DMS 273 treated with DMSO at 0.1 percent for 48 hours (cell line): ENCODE results near the gene PFN3.

Experiments used
- DNase-seq: peaks from one replicate; lab custom pipeline; 2025; lab: John Stamatoyannopoulos, UW

The PFN3 gene, protein sequence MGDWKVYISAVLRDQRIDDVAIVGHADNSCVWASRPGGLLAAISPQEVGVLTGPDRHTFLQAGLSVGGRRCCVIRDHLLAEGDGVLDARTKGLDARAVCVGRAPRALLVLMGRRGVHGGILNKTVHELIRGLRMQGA

GRCh38 chr5:177399997-177400868 lies at the start of gene PFN3:
TSS of gene PFN3 (minus strand) at chr5:177400661. CDS start at chr5:177400576, 85 bp downstream.
- DNase-seq: no peak

DNA sequence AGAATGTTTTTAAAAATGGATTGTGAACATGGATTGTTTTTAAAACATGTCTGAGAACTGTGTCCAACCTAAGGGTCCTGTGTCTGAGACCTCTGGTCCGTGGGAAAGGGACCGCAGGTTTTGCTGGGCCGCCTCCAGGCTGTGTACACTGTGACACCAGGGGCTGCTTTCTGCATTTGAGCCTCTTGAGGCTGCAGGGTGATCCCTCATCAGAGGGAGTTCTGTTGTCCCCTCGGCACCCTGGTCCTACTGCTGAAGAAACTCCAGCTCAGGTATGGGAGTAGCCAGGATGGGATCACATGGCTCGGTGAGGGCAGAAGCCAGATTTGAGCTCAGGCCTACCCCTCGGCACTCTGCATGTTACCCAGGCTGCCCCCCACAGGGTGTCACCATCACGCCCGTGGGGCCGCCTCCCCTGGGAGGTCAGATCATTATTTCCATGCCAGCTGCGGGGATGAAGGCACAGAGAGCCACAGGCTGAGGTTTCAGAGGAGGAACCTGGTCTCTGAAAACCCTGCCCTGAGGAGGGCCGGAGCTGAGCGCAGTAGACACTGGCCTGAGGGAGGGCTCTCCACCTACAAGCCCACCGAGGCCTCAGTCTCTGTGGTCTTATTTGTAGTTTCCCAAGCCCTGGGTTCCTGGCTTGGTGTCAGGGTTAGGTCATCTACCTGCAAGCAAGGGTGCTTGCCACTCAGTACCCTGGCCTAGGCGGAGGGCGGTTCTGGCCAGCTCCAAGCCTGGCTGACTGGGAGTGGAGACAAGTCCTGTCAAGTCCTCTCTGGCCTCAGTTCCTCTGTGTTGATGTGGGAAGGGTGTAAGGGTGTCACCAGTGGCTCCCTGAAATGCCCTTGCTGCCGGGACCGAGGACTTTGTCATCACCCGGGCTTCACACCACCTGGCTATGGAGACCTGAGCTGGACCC lies 48.9 kb upstream of the PFN3 start:
- no peak for DNase-seq

- no peak for DNase-seq
These were observed 47.9 kb upstream of the PFN3 start for GRCh38 chr5:177448244-177448950.

- DNase-seq: no peak
These were observed 47.3 kb upstream of the PFN3 start for GRCh38 chr5:177447611-177448243.

DNA sequence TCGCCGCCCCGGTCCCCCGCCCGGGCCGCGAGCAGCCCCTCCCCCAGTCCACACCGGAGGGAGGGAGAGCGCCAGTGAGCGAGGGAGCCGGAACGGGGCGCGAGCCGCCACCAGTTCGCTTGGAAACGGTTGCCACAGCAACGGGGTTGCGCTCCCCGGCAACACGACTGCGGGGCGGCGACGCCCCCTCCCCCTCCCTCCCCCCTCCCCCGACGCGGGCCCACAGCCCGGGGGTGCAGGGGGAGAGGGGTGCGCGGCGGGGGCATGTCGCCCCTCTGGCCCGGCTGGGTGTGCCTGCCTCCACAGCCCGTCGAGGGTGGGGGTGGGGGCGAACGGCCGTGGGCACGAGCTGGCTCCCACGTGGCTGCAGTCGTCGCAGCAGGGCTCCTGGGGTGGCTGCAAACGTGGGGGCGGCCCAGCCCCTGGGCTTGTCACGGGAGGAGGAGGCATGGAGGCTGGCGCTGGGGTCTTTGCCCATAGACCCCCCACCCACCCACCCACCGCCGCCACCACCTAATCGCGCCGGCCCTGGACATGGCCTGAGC lies 46.7 kb upstream of the PFN3 start:
- DNase-seq: no peak

DNA sequence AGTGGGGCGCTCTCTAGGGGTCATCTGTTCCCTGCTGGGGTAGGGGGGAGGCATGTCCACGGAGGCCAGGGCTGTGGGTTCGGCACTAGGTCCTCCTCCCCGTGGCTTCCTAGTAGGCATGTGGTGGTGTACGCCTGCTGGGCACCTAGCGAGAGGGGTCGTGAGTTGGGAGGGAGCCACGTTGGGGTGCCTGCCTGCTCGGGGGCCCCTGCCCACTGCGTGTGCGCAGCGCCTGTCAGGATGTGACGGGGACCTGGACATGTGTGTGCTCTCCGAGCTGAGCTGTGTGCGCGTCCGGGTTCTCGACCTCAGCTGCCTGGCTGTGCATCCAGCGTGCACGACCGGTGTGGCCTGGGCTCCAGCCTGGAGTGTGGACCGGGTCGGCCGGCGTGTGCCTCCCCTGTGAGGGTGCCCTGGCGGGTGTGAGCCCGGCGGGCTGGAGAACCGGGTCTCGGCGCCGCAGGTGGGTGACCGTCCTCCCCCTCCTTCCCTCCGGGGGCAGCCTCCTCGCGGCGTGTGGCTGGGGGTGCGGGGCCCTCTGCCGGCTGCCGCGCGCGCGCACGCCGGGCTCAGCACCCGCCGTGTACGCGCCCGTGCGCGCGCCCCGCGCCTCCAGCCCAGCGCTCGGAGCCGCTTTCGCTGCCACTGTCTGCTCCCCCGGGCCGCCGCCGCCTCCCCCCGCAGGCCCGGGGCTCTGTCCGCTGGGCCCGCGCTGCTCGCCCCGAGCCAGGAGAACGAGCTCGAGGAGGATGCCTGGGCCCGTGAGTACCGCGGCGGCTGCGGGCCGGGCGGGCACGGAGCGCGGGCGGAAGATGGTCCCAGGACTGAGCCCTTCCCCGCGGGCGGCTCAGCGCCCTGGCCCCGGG lies 46.0 kb upstream of the PFN3 start, which contains the start of gene PRR7:
TSS of gene PRR7 (plus strand) at position 615 of the 866 bp plus-strand sequence. CDS start 8,254 bp downstream, outside the sequence.
- peak; percentile 49 for DNase-seq

- DNase-seq: no peak
These were observed 45.4 kb upstream of the PFN3 start for GRCh38 chr5:177445917-177446199.

- no peak for DNase-seq
These were observed 44.8 kb upstream of the PFN3 start for GRCh38 chr5:177445052-177445916.

- DNase-seq: no peak
These were observed 43.9 kb upstream of the PFN3 start for GRCh38 chr5:177444106-177445051.

DNA sequence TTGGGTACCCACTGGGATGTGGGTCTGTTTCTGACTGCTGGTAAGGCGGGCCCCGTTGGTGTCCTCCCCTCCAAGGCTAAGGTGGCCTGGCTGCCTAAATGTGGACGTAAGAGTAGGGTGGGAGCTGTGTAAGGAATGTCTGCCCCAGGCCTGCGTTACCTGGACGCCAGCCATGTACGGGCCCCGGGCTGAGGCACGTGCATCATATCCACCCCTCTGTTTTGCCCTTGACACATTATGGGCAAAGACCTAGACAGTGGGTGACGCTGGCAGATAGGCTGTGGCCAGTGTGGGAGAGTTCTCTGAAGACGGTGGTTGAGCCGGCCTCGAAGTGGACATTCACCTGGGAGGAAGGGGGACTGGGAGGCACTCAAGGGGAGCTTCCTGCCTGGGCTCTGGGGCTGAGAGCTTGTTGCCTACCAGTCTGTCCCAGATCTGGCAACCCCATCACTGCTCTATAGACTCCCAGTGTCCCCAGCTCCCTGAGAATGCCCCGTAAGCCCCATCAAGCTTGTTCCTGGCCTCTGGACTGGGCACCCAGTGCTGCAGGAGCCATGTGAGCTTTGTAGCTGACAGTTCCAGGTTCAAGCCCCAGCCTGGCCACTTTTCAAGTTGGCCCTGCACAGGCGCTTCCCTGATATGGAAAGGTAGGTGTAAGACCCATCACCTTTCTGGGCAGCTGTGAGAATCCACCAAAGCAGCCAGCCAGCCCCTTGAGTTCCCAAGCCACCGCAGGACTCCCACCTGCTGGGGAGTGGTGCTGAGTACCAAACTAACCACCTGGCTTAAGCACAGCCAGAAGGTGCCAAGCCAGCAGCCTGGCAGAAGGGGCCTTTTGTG lies 42.9 kb upstream of the PFN3 start:
- no peak for DNase-seq

- no peak for DNase-seq
These were observed 41.8 kb upstream of the PFN3 start for GRCh38 chr5:177442066-177442826.

DNA sequence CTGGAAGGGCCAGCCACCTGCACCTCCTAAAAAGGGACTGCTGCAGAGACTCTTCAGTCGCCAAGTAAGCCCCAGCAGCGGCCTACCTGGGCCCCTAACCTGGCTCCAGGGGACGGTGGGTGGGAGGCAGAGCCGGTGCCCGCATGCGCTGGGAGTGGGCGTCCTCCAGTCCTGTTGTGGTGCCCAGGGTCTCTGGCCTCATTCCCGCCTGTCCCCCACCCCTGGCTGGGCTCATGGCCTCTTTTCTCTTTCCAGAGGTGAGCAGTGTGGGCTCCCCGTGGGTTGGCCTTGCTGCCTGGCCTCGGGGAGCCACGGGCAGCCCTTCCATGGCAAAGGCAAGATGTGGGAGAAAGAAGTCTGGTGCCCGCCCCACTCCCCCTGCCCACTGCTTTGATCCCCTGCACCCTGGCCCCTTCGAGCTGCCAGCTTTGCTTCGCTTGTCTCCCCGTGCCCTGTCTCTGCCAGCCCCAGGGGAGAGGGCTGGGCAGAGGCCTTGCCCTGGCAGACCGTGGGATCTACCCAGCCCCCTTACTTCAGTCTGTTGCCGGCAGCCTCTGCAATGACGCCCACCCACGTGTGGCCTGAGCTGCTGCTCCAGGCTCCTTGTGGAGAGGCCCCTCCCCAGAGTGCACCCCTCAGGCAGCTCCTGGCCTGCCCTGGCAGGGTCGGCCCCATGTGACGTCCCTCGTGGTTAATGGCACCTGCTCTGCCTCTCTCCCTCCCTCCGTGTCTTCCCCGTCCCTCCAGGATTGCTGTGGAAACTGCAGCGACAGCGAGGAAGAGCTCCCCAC lies 40.7 kb upstream of the PFN3 start:
- DNase-seq: no peak

- no peak for DNase-seq
These were observed 39.9 kb upstream of the PFN3 start for GRCh38 chr5:177440211-177440989.

- no peak for DNase-seq
These were observed 39.1 kb upstream of the PFN3 start for GRCh38 chr5:177439518-177440053.
